A204.1 (cell line): ENCODE measurements around the gene EXOC3.

Experiments used
- FAIRE-seq: peaks from 2 replicates; lab custom pipeline; 2012; peaks lifted over from hg19 to GRCh38; lab: Jason Lieb, UNC

EXOC3 gene

DNA sequence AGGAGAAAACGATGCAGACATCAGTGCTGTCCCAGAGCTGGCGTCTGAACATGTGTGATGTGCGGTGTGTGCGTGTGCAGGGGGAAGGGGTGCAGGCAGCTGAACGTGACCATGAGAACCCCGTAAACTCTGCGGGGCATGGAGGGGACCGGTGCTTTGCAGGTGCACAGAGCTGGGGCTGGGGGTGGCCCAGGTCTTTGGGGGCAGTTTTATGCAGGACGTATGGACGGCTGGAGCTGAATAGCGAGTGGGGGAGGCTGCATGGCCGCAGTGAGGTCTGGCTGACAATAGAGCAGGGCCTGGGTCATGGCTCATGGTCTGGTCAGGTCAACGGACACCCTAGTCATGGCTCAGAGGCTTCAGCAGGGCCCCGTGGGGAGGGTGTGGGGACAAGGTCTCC is 3.3 kb upstream of the EXOC3 start:
- no peak for FAIRE-seq

DNA sequence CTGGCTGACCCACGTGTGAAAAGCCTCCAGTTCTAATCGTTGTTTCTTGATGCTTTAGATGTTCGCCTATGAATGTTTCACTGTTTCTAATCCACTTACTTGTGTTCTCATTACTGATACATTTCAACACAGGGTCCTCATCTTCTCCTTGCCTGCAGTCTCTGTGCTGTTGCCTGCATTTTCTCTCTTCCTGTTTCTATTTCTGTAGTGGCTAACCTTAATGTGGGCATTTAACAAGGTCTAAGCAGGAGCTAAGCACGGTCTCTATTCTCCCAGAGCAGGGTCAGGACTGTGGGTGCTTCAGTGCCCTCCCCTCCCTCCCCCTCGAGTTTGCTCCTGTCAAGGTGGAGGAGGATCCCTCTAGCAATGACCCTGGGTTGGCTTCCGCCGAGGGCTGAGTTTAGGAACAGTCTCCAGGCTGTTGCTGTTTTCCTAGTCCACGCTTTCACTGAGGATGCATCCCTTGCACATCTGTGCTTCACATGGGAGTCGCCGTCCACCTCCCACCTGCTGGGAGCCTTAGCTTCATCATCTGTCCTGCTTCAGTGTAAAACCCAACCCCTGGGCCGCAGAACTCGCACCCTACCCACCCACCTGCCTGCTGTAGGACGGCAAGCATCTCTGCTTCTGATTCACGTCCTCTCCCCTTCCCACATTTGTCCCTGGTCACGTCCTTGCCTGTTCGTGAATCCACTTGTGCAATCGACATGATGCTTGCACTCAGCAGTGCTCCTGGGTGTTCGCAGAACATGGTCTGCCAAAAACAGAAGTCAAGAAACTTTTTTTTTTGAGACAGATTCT is 2.4 kb upstream of the EXOC3 start:
- no peak for FAIRE-seq

DNA sequence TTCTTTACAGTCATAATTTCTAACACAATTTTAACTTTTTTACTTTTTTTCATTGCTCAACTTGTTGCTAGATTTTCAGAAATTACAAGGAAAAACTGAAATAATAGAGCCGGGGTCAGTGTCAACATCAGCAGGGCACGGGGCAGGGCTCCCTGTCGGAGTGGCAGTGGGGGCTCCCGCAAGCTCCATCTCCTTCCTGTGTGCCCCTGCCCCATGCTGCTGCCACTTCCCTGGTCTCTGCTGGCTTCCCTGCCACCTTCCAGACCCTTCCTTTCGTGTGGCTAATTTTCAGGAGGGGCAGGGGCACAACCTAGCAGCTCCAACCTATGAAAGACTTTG is 1.0 kb upstream of the EXOC3 start:
- no peak for FAIRE-seq

DNA sequence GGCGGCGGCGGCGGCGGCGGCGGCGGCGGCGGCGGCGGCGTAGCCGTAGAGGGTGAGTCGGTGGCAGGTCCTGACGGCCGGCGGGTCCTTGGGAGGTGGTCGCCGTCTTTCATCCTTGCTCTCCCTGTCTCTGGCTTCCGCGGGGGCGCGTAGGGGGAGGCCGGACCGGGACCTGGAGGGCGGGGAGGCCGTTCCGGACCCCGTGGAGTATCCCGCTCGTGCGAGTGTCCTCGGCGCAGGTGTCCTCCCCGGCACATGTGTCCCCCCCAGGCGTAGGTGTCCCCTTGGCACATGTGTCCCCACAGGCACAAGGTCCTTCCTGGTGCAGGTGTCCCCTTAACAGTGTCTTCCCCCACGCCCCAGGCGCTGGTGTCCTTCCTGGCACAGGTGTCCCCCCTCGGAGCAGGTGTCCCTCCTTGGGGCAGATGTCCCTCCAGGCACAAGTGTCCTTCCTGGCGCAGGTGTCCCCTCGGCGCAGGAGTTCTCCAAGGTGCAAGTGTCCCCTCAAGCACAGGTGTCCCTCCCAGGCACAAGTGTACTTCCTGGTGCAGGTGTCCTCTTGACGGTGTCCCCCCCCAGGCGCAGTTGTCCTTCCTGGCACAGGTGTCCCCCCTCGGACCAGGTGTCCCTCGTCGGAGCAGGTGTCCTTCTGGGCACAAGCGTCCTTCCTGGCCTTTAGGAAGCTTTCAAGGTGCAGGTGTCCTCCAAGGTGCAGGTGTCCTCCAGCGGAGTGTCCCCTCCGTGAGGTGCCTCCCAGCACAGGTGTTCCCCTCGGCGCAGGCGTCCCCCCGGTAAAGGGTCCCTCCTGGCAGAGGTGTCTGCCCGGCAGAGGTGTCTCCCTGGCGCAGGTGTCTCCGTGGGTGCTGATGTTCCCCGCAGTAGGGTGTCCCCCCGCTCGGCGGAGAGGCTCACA is 519 bp downstream of the EXOC3 start:
- FAIRE-seq: no peak

DNA sequence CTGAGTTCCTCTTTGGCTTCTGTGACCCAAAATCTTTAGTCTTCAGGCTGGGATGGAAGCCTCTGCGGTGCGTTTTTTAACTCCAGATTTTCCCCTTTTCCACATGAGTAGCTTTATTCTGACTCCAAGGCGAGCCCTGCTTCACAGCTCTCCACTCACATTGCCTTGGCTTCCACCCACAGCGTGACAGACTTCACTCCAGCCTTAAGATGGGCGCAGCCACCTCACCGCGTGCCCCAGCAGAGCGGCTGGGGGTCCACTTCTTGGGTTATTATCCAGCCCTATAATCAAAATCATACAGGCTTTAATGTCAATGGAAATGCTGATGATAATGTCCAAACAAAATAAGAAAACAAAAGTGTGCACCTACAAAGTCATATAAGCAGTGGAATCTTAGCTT is 1.2 kb downstream of the EXOC3 start:
- FAIRE-seq: no peak

GRCh38 chr5:445591-445990 is 2.6 kb downstream of the EXOC3 start:
- FAIRE-seq: no peak

DNA sequence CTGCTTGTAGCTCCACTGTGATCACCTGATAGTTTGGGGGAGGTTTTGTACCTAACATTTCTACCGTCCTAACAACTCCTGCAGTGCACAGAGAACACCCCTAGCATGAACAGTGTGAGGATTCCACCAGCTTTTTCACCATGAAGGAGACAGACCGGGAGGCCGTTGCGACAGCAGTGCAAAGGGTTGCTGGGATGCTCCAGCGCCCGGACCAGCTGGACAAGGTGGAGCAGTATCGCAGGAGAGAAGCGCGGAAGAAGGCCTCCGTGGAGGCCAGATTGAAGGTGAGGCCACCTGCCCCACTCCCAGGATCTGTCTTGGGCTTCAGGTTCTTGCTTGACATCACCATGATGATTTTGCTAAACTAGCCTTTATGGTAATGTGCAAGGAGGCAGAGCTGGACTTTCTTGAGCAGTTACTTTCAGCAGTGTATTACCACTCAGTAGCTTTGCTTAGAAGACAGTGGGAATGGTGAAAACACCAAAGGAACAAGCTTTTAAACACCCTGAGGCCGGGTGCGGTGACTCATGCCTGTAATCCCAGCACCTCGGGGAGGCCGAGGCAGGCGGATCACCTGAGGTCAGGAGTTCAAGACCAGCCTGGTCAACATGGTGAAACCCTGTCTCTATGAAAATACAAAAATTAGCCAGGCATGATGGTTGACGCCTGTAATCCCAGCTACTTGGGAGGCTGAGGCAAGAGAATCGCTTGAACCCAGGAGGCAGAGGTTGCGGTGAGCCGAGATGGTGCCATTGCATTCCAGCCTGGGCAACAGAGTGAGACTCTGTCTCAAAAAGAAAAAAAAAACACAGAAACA is 3.3 kb downstream of the EXOC3 start:
- FAIRE-seq: no peak

DNA sequence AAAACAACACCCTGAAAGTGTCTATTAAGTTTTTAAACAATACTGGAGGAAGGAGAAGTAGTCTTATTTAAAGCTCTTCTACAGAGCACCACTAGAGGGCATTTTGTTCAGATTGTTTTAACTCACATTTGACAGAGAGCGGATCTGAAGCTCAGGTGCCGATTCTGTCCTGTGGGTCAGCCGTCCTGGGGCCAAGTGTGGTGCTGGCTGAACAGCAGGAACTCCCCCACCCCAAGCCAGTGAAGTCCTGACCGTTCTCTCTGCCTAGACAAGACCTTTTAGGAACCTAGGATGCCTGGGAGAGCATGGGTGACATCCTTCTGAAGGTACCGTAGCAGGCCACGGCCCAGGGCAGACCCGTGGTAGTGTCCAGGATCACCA is 3.9 kb downstream of the EXOC3 start:
- FAIRE-seq: no peak

DNA sequence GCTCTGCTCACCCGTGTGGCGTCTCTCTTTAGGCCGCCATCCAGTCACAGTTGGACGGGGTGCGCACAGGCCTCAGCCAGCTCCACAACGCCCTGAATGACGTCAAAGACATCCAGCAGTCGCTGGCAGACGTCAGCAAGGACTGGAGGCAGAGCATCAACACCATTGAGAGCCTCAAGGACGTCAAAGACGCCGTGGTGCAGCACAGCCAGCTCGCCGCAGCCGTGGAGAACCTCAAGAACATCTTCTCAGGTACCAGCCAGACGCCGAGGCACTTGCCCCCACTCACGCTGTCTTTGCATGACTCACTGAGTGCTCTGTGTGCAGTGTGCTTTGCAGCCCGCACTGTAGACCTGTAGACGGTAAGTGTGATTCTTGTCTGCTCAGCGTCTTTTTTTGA is 4.5 kb downstream of the EXOC3 start:
- no peak for FAIRE-seq

DNA sequence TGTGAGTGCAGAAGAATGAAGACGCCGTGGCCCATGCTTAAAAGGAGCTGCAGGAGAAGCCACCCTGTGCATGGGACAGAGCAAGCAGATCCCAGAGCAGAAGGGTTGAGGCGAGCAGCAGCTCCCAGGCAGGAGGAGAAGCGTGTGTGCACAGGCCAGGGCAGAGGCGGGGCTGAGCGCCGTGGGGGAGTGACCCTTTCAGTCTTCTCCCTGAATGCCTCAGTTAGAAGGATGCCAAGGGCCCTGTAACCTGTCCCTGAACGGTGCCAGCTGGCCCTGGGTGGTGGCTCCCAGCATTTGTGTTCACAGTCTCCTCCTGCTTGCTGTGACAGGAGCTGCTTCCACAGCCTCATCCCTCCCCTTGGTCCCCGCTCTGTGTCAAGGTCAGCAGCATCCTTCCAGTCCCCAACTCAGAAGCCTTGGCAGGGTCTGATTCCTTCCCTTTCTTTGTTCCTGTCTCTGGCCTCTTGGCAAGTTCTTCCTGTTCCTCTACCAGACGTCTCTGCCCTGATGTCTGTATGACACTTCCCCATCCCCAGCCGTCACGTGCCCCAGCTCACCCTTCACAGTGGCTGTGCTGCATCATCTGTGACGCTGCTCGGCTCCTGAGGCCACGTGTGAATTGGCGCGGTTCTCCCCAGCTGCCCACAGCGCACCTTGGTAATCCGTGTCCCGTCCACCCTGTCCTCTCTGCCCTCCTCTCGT is 5.2 kb downstream of the EXOC3 start:
- no peak for FAIRE-seq

DNA sequence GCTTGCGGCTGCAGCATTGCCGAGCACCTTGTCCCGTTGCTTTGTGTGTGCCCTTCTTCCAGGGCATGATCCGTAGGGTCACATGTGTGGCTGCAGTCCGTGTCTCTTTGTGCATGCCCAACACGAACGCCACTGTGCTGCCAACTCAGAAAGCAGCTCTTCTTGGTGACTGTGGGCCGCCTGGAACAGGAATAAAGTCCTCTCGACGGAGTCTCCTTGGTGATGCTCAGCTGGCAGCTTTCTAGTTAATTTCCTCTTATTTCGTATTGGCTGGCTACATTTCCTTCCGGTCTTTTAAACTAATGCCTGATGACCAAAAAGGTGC is 5.8 kb downstream of the EXOC3 start:
- no peak for FAIRE-seq

DNA sequence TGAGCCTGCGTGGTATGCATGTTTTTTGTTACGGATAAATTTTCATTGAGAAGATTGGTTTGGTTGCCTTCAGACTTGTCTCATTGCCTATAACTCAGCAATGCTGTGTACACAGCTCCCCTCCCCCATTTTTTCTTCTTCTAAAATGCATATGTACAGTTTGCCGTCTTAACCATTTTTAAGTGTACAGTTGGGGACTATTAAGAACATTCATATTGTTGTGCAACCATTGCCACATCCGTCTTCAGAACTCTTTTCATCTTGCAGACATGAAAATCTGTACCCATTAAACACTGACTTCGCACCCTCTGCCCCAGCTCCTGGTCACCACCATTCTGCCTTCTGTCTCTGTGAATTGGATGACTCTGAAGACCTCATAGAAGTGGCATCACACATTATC is 6.2 kb downstream of the EXOC3 start:
- no peak for FAIRE-seq

- no peak for FAIRE-seq
These were observed 8.8 kb downstream of the EXOC3 start for GRCh38 chr5:451587-452458.

DNA sequence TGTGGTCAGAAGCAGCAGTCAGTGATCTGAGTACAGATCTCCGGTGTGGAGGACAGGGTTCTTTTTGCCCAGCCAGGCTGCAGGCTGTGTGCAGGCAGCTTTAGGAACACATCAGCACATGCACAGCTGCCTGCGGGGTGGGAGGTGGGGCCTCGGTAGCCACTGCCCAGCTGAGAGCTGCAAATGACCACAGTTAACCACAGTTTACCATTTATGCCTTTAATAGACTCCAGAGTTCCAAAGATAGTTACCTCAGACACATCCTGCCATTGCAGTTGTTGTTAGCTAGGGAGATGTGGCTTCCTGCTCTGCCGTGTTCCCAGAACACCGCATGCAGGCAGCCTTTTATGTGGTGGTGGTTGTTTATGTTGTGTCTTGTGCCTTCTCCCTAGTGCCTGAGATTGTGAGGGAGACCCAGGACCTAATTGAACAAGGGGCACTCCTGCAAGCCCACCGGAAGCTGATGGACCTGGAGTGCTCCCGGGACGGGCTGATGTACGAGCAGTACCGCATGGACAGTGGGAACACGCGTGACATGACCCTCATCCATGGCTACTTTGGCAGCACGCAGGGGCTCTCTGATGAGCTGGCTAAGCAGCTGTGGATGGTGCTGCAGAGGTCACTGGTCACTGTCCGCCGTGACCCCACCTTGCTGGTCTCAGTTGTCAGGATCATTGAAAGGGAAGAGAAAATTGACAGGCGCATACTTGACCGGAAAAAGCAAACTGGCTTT is 10.2 kb downstream of the EXOC3 start:
- FAIRE-seq: no peak

DNA sequence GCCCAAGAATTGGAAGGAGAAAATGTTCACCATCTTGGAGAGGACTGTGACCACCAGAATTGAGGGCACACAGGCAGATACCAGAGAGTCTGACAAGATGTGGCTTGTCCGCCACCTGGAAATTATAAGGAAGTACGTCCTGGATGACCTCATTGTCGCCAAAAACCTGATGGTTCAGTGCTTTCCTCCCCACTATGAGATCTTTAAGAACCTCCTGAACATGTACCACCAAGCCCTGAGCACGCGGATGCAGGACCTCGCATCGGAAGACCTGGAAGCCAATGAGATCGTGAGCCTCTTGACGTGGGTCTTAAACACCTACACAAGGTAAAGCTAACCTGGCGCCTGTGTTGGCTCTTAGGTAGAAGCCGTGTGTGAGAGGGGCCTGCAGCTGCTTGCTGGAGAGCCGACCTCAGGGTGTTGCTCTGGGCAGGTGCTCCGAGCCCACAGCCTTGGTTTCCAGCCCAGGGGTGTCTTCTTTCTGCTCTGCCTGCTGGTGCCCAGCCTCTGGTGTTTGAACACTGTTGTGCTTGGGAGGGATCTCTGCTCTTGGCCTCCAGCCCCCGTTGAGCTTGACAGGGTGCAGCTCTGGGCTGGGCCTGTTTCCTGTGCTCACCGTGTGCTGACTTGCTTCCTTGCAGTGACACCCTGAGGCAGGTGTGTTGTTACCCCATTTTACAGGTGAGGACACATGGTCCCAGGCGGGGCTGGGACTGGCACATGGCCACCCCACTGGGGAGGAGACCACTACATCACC is 10.9 kb downstream of the EXOC3 start:
- FAIRE-seq: no peak

DNA sequence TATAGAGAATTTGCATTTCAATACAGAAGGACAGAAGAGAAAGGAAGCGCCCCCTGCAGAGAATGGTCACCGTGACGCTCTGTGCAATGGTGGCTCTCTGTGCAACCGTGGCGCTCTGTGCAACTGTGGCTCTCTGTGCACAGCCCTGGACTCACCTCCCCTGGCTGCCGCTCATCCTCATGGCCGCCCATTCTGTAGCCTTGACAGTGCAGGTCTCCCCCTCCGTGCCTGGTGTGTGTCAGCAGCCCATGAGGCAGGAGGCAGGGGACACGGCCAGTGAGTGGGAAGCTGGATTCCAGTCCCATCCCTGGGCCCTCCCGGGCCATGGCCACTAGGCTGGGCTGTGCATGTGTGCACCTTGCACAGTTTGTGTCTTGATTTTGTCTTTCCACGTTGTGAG is 12.0 kb downstream of the EXOC3 start:
- FAIRE-seq: no peak

GRCh38 chr5:455806-456205 is 12.8 kb downstream of the EXOC3 start:
- FAIRE-seq: no peak

GRCh38 chr5:456351-457194 is 13.6 kb downstream of the EXOC3 start:
- FAIRE-seq: no peak
